ENCODE measurements around the gene NAGS.
"Not testable (repeated sequence)": the region's sequence is repeated elsewhere in the genome, so short reads cannot be mapped to it uniquely, and the experiment has no call there.

NAGS gene

GRCh38 chr17:44004761-44005526 lies 522 bp downstream of the NAGS start:
- in situ Hi-C loops (cut with HindIII; ENCODE audit: low pct_ligation_motif_present, low pct_unique_long_range_greater_than_20kb, low sequenced_read_pairs): no loop called here
- DNase-seq: no peak

GRCh38 chr17:44005527-44006271 lies 1.3 kb downstream of the NAGS start:
- DNase-seq: no peak
- in situ Hi-C loops (cut with HindIII; ENCODE audit: low pct_ligation_motif_present, low pct_unique_long_range_greater_than_20kb, low sequenced_read_pairs): no loop called here

DNA sequence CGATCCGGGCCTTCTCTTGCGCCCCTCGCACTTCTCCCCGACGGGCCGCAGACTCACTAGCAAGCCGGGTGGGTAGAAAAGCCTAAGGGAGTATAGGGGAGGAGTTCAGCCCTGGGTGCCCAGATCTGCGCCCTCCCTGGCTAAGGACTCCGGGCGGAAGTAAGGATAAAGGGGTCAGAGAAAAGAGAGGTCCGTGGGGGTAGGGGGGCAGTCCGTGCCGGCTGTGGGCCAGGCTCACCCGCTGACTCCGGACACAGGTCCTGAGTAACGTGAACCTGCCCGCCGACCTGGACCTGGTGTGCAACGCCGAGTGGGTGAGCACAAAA lies 1.8 kb downstream of the NAGS start:
- in situ Hi-C loops (cut with HindIII; ENCODE audit: low pct_ligation_motif_present, low pct_unique_long_range_greater_than_20kb, low sequenced_read_pairs): no loop called here
- no peak for DNase-seq

DNA sequence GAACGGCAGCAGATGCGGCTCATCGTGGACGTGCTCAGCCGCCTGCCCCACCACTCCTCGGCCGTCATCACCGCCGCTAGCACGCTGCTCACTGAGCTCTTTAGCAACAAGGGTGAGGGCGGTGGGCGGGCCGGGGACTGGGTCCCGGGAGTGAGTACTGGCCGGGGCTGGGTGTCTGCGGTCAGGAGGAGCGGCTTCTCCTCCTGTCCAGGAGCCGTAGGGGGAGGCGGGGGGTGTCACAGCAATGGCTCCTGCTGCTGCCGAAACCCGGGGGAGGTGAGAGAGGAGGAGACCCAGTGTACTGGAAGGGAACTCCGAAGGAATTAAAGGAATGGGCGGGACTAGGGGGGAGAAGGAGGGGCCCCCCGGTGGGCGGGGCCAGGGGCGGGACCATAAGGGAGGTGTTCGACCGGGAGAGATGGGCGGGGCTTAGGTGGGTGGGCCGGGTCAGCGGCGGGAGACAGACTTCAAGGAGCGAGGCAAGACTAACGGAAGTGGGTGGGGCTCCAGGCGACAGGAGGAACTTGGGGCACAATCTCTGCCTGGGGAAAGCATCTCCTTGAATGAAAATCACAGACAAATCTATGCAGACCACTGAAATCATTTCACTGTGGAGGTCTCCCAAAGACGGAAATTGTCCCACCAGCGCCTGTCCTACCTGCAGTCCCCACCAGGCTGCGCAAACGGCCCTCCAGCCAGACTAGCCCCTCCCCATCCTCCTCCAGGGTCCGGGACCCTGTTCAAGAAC lies 2.4 kb downstream of the NAGS start:
- DNase-seq: peak; percentile 98
- in situ Hi-C loops (cut with HindIII; ENCODE audit: low pct_ligation_motif_present, low pct_unique_long_range_greater_than_20kb, low sequenced_read_pairs): no loop called here

DNA sequence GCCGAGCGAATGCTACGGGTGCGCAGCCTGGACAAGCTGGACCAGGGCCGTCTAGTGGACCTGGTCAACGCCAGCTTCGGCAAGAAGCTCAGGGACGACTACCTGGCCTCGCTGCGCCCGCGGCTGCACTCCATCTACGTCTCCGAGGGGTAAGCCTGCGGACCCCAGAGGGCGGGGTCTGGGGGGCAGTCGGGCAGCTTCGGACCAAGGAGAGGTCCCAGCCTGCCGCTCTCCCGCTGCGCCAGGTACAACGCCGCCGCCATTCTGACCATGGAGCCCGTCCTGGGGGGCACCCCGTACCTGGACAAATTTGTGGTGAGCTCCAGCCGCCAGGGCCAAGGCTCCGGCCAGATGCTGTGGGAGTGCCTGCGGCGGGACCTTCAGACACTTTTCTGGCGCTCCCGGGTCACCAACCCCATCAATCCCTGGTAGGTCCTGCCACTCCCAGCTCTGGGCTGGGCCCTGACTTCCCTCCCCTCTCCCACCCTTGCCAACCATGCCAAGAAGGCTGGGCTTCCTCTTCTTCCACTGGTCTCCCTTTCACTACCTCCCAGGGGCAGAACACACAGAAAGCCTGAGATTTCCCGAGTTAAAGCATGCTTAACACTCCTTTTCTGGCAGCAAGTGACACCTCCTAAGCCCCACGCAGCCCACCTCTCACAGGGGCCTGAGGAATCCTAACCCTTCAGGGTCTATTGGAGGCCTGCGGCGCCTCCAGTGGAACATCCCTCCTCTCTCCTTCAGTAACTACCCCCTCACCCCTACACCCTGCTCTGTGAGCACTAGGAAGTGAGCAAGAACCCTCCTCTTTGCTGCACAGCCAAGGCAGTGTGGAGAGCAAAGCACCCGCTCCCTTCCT lies 3.2 kb downstream of the NAGS start:
- DNase-seq: peak; percentile 54
- in situ Hi-C loops (cut with HindIII; ENCODE audit: low pct_ligation_motif_present, low pct_unique_long_range_greater_than_20kb, low sequenced_read_pairs): no loop called here

- DNase-seq: no peak
- in situ Hi-C loops (cut with HindIII; ENCODE audit: low pct_ligation_motif_present, low pct_unique_long_range_greater_than_20kb, low sequenced_read_pairs): no loop called here
Observed at GRCh38 chr17:44008205-44008909, 3.9 kb downstream of the NAGS start.

DNA sequence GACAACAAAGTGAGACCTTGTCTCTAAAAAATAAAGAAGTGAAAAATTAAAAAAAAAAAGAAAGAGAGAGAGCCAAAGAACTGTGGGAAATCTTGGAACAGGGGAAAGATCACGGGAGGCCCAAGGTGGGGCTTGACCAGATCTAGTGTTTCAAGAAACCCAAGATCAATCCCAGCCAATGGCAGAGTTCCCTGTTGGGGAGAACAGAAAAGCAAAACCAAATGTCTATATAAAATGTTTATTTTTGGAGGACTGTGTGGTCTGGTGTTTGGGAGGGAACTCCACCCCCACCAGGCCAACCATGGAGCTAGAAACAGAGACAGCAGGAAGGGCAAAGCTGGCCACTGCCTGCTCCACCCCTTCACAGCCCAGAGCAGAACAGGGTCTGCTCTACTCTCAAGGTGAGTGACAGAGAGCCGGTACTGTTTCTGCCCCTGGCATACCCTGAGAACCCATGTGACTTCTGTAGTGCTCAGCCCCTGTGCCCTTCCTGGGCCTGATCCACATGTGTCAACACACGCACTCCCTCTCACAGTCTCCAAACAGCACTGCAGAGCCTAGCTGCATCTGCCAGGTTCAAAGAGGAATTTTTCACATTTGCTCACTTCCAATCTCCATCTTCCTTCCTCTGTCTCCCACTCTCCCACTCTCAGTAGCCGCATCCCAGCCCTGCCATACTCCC lies 6.7 kb downstream of the NAGS start:
- in situ Hi-C loops (cut with HindIII; ENCODE audit: low pct_ligation_motif_present, low pct_unique_long_range_greater_than_20kb, low sequenced_read_pairs): no loop called here
- DNase-seq: no peak

DNA sequence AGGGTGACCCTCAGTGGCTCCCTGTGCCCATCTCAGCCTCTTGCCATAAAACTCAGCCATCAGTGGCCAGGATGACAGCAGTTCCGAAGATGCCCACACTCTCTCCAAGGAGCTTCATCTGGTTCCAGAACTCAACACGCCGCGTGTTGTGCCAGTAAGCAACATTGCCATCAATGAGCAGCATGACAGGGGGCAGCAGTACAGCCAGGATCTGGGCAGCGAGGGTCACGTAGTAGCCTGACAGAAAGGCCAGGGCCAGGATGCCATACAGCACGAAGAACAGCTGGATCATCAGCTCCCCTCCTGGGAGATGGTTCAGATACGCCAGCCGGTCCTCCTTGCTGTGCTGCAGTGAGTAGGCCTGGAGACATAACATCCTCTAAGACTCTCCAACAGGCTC lies 7.5 kb downstream of the NAGS start:
- no peak for DNase-seq
- in situ Hi-C loops (cut with HindIII; ENCODE audit: low pct_ligation_motif_present, low pct_unique_long_range_greater_than_20kb, low sequenced_read_pairs): no loop called here

DNA sequence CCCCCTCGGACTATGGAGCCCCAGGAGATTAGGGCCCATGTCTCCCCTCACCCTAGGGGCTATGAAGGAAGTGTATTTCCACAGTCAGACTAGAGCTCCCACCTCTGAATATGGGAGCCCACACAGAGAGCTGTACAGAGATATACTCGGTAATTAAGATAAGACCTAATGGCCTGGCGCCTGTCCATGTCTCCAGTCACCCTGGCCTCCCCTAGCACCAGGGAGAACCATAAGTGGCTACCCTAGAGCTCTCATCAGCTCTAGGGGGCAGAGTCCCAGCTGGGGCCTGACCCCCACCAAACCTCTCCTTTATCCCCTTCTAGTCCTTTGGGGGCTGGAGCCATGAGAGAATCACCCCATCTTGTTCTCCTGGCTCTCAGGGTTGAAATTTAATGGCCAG lies 8.0 kb downstream of the NAGS start:
- in situ Hi-C loops (cut with HindIII; ENCODE audit: low pct_ligation_motif_present, low pct_unique_long_range_greater_than_20kb, low sequenced_read_pairs): no loop called here
- no peak for DNase-seq

DNA sequence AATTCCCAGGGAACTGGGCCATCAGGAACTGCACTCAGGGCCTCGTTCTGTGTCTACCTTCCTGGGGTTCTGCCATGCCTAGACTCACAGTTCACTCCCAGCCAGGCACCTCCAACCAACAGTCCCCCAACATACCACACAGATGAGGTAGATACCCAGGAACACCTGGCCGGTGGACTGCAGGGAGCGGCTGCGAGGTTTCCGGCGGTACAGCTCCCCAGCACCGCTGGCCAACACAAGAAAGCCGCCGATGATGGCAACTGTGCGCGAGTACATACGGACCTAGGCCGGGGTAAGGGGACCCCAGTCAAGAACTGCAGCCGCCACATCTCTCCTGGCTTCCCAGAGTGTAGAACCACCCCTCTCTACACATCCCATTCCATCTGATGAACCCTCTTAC lies 8.5 kb downstream of the NAGS start:
- no peak for DNase-seq
- in situ Hi-C loops (cut with HindIII; ENCODE audit: low pct_ligation_motif_present, low pct_unique_long_range_greater_than_20kb, low sequenced_read_pairs): no loop called here

DNA sequence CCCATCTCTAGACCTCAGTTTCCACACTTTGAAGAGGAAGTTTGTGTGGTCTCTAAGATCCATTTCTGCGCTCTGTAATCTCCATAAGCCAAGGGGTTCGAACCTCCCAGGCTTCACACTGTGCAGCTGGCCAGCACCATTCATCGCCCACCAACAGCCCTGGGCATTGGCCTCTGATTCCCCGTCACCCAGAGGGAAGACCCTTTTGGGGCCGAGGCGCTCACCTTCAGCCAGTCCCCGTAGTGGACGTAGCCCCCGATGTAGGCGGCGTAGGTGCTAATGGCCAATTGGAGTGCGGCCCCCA lies 9.7 kb downstream of the NAGS start:
- in situ Hi-C loops (cut with HindIII; ENCODE audit: low pct_ligation_motif_present, low pct_unique_long_range_greater_than_20kb, low sequenced_read_pairs): no loop called here
- no peak for DNase-seq

GRCh38 chr17:44014437-44015172 lies 10.2 kb downstream of the NAGS start, which contains the start of gene TMEM101:
Gene TMEM101 (minus strand): TSS chr17:44014963. CDS start chr17:44014952, 11 bp downstream.
- in situ Hi-C loops (cut with HindIII; ENCODE audit: low pct_ligation_motif_present, low pct_unique_long_range_greater_than_20kb, low sequenced_read_pairs): no loop called here
- peak; percentile 94 for DNase-seq

GRCh38 chr17:44021227-44021626 lies 16.8 kb downstream of the NAGS start:
- in situ Hi-C loops (cut with HindIII; ENCODE audit: low pct_ligation_motif_present, low pct_unique_long_range_greater_than_20kb, low sequenced_read_pairs); DNase-seq: not testable (repeated sequence)

- in situ Hi-C loops (cut with HindIII; ENCODE audit: low pct_ligation_motif_present, low pct_unique_long_range_greater_than_20kb, low sequenced_read_pairs): no loop called here
- DNase-seq: no peak
Observed at GRCh38 chr17:44022246-44022645, 17.8 kb downstream of the NAGS start.

- DNase-seq: no peak
- in situ Hi-C loops (cut with HindIII; ENCODE audit: low pct_ligation_motif_present, low pct_unique_long_range_greater_than_20kb, low sequenced_read_pairs): no loop called here
Observed at GRCh38 chr17:44023545-44024270, 19.3 kb downstream of the NAGS start.

DNA sequence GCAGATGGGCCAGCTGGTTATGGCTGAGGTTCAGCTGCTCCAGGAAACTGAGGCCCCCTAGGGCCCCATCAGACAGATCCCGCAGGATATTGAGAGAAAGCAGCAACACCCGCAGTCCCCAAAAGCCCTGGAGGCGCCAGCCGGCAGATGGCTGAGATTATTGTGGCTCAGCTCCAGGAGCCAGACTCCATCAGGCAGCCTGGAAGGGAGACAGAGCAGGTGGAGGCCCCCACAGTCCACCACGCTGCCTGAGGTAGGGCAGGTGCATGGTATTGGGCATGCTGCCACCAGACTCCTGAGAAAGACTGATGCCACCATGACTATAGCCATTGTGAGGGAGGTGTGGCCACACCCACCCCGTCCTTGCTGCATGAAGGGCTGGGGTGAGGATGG lies 19.8 kb downstream of the NAGS start:
- in situ Hi-C loops (cut with HindIII; ENCODE audit: low pct_ligation_motif_present, low pct_unique_long_range_greater_than_20kb, low sequenced_read_pairs): no loop called here
- no peak for DNase-seq

GRCh38 chr17:44024853-44025252 lies 20.4 kb downstream of the NAGS start:
- in situ Hi-C loops (cut with HindIII; ENCODE audit: low pct_ligation_motif_present, low pct_unique_long_range_greater_than_20kb, low sequenced_read_pairs): no loop called here
- no peak for DNase-seq
